ENCODE measurements around the gene SELENON. TPM values are rescaled to one million over a fixed set of nuclear protein-coding genes. Genes with fewer than 3 reads are reported as not detected.
A peak's percentile ranks its signal among the peaks of the same experiment; 100 is the strongest.

SELENON gene
- total RNA-seq (2021; fragmentation: NEBNext Ultra II Directional; extraction: Animal tissue kit (Norgen Biotek cat#: 25700)) (77.4 and 77.6 TPM in 2 replicates), polyA plus RNA-seq (2011; rRNA removed) (43.0 and 67.3 TPM in 2 replicates), polyA minus RNA-seq (2011; rRNA and poly(A)+ RNA removed) (25.4 and 44.6 TPM in 2 replicates)
- 36.6 TPM for polyA plus RNA-seq (2011; cell fraction: cytosol; rRNA removed)
- polyA plus RNA-seq (2011; cell fraction: nucleus; rRNA removed): 58.6 TPM
- 72.8 to 99.4 TPM (median 83.9 TPM) in 4 replicates for polyA plus RNA-seq (2012, experiment 1 of 2)
- 89.8 TPM for polyA plus RNA-seq (2012, experiment 2 of 2)
- polyA plus RNA-seq (2013, experiment 1 of 2): 103 TPM
- polyA plus RNA-seq (2013, experiment 2 of 2): 109 TPM
- 47.6 TPM for polyA minus RNA-seq (2011; cell fraction: cytosol; rRNA and poly(A)+ RNA removed)
- polyA minus RNA-seq (2011; cell fraction: nucleus; rRNA and poly(A)+ RNA removed): 23.2 TPM
- long read RNA-seq, experiment 1, full-length matches to known transcripts: 13 of 35 reads
- long read RNA-seq, experiment 1, partial matches to known transcripts: 16 of 35 reads
- long read RNA-seq, experiment 1, other reads (novel, unspliced or antisense): 6 of 35 reads
- long read RNA-seq, experiment 2, partial matches to known transcripts: 0 of 1 reads
- long read RNA-seq, experiment 2, other reads (novel, unspliced or antisense): 1 of 1 reads

- DNase-seq (ENCODE audit: low read depth in 1 of 2, low spot score in 2 of 2): peak in 1 of 2 experiments; percentile 87
- Histone ChIP-seq H3K23me2 (ENCODE audit: low read depth, low read length) (peaks cover 9% of the 10 kb centered on the region; the same call in 1 of the 2 replicates), H2AK5ac (ENCODE audit: low read depth, low read length) (no peak within 1 kb of the TSS), H4K5ac (ENCODE audit: insufficient read length, low read depth, low read length) (peak within 1 kb of the TSS; percentile 89), H3K18ac (ENCODE audit: extremely low read depth, low read length) (peak within 1 kb of the TSS; percentile 83), H3K27me3 (replicated peaks in 1 of 4; ENCODE audit: control insufficient read depth in 3 of 4, extremely low read depth in 1 of 4, insufficient read depth in 3 of 4, low read length in 3 of 4) (peaks cover 0 to 2% (median under 1%) of the 10 kb centered on the region in 4 experiments; a peak in 3 of 7 replicates), H2BK120ac (replicated peaks; ENCODE audit: low read depth, low read length) (peak within 1 kb of the TSS; percentile 21), H3K9ac (replicated peaks in 1 of 4; ENCODE audit: extremely low read depth in 1 of 4, low read depth in 3 of 4, low read length in 3 of 4) (peak within 1 kb of the TSS; percentile 41 to 95 (median 50); a peak in 6 of 7 replicates), H3K79me2 (ENCODE audit: control insufficient read depth in 1 of 2, insufficient read depth in 2 of 2, low read length in 2 of 2) (no peaks in the 10 kb centered on the region), H2AFZ (ENCODE audit: low read length) (peak within 1 kb of the TSS; percentile 7; the same call in 1 of the 2 replicates), H3K56ac (replicated peaks; ENCODE audit: insufficient read length, low read depth, low read length) (no peak within 1 kb of the TSS), H3K27ac (ENCODE audit: low read depth, low read length) (no peak within 1 kb of the TSS), H4K8ac (ENCODE audit: extremely low read depth, insufficient read depth, low read length) (peak within 1 kb of the TSS; percentile 76), H3K9me3 (ENCODE audit: insufficient read depth in 2 of 2, low read depth in 1 of 2, low read length in 1 of 2) (no peaks in the 10 kb centered on the region), H2BK12ac (ENCODE audit: low read depth, low read length) (0 out of 2 replicates have a peak within 1 kb of the TSS, but pooled peaks have one; percentile 27), H3K36me3 (ENCODE audit: control insufficient read depth in 2 of 4, insufficient read depth in 4 of 4, low read length in 3 of 4) (peaks cover 0 to 4% (median 2%) of the 10 kb centered on the region in 4 experiments; a peak in 2 of 8 replicates), H2BK5ac (ENCODE audit: low read depth, low read length) (peak within 1 kb of the TSS; percentile 55; the same call in 1 of the 2 replicates), H4K20me1 (replicated peaks in 1 of 2; ENCODE audit: control insufficient read depth in 1 of 2, insufficient read depth in 2 of 2, low read length in 2 of 2) (peaks cover 0 to 8% of the 10 kb centered on the region in 2 experiments), H4K91ac (replicated peaks; ENCODE audit: insufficient read length, low read length) (peak within 1 kb of the TSS; percentile 52), H3K79me1 (ENCODE audit: low read depth, low read length) (no peaks in the 10 kb centered on the region; the same call in 1 of the 2 replicates), H2BK20ac (ENCODE audit: low read length) (no peak within 1 kb of the TSS), H3K4me1 (replicated peaks in 1 of 4; ENCODE audit: control insufficient read depth in 3 of 4, insufficient read depth in 4 of 4, low read length in 3 of 4) (peaks cover 7 to 14% (median 11%) of the 10 kb centered on the region in 4 experiments; a peak in 6 of 7 replicates), H3K4me2 (ENCODE audit: insufficient read depth in 1 of 2, low read depth in 2 of 2, low read length in 2 of 2) (peak within 1 kb of the TSS; percentile 83 to 96), H2BK15ac (ENCODE audit: low read length) (no peak within 1 kb of the TSS), H3K14ac (ENCODE audit: insufficient read length) (no peak within 1 kb of the TSS), H3K23ac (ENCODE audit: insufficient read length) (no peak within 1 kb of the TSS), H3K4me3 (ENCODE audit: extremely low read depth in 1 of 4, insufficient read depth in 2 of 4, low read depth in 3 of 4, low read length in 4 of 4) (peak within 1 kb of the TSS; percentile 54 to 73 (median 60)), H3K4ac (replicated peaks; ENCODE audit: insufficient read length, low read depth, low read length) (peak within 1 kb of the TSS; percentile 44)
- FAIRE-seq: no peak
- WGBS, 2 experiments (ENCODE audit: extremely low coverage in 1 of 2, insufficient coverage in 1 of 2, insufficient read length in 1 of 2, insufficient replicate concordance in 2 of 2, low coverage in 1 of 2, low lambda C conversion rate in 2 of 2, missing lambda C conversion rate in 1 of 2): 5% methylated on average over 28 of the region's 91 CpGs; no CpG with 5 or more reads in 1 of the 2 experiments
- POLR2A ChIA-PET (ENCODE audit: partially characterized antibody): interaction anchor here (0.8 to 2.0 kb wide), 8 partner anchors 10 to 230 kb away, joined by 3 to 9 read pairs (median 4); no protein-coding TSS in a partner anchor
- CTCF ChIA-PET (ENCODE audit: partially characterized antibody): interaction anchor here (0.6 to 8.3 kb wide), 17 partner anchors 11 to 281 kb away, joined by 3 to 83 read pairs (median 8); no protein-coding TSS in a partner anchor
- TF ChIP-seq POLR2AphosphoS5 (IDR thresholded peaks at IDR 0.05; ENCODE audit: low read depth, low read length) (peak; percentile 47; the same call in 1 of the 2 replicates), HDAC2 (IDR thresholded peaks at IDR 0.05; ENCODE audit: borderline replicate concordance in 1 of 2, low read depth in 2 of 2, low read length in 2 of 2) (0 out of 4 replicates have a peak, but pooled peaks of 1 of the 2 experiments have one; percentile 48), CTCF (IDR thresholded peaks at IDR 0.05; ENCODE audit: control extremely low read depth in 1 of 3, insufficient read depth in 1 of 3, low read depth in 1 of 3, low read length in 3 of 3) (no peak), CHD1 (IDR thresholded peaks at IDR 0.05; ENCODE audit: low read depth, low read length) (no peak)
Measured at GRCh38 chr1:25799935-25800702, at the start of gene SELENON. SELENON (plus strand) TSS chr1:25800193; CDS start chr1:25800231, 38 bp downstream.

Measured in H1 (cell line).